ENCODE results near the gene CD93. TPM values are rescaled to one million over a fixed set of nuclear protein-coding genes. Genes with fewer than 3 reads are reported as not detected.

CD93 gene
- total RNA-seq, 1 experiment from 2014 or later = not detected

DNA sequence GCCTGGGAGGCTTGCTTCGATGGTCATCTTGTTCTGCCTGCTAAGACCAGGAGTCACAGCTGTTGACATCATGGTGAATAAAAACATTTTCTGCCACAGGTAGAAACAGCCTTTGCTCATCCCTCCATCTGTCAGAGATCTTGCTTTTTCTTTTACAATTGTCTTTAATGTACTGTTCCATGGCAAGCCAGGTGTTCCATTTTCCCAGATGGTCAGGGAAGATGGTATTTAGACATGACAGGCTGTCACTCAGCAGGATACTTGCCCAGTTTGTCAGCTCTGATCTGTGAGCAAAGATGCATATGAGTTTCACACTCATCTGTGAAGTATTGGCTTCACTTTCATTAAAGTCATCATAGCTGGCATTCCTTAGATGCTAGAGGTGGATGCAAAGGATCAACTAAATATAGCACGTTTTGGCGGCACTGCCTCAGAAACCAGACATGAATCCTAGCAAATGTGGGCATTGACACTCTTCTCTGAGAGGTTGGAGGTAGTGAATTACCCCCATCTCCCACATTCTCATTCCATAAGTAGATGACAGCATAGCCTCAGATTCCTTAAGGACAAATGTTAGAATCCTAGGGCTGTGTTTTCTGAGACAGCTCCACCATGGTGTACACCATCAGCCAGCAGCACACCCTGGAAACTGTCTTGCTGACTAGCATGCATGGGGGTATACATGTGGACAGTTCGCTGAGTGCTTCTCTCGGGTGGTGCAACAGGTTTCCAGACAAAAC lies 46.8 kb downstream of the CD93 start:
- CTCF ChIA-PET = no interaction called here
- TF ChIP-seq EZH2 (IDR thresholded peaks at IDR 0.05; ENCODE audit: low read length, unreplicated experiment) (no peak), EZH2phosphoT487 (IDR thresholded peaks at IDR 0.05; ENCODE audit: borderline replicate concordance, low read length) (no peak)
- TF ChIP-seq, protein P1, sequence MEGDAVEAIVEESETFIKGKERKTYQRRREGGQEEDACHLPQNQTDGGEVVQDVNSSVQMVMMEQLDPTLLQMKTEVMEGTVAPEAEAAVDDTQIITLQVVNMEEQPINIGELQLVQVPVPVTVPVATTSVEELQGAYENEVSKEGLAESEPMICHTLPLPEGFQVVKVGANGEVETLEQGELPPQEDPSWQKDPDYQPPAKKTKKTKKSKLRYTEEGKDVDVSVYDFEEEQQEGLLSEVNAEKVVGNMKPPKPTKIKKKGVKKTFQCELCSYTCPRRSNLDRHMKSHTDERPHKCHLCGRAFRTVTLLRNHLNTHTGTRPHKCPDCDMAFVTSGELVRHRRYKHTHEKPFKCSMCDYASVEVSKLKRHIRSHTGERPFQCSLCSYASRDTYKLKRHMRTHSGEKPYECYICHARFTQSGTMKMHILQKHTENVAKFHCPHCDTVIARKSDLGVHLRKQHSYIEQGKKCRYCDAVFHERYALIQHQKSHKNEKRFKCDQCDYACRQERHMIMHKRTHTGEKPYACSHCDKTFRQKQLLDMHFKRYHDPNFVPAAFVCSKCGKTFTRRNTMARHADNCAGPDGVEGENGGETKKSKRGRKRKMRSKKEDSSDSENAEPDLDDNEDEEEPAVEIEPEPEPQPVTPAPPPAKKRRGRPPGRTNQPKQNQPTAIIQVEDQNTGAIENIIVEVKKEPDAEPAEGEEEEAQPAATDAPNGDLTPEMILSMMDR (conservative IDR thresholded peaks at IDR 0.05; ENCODE audit: low read depth, low read length) = no peak
- DNase-seq = no peak

DNA sequence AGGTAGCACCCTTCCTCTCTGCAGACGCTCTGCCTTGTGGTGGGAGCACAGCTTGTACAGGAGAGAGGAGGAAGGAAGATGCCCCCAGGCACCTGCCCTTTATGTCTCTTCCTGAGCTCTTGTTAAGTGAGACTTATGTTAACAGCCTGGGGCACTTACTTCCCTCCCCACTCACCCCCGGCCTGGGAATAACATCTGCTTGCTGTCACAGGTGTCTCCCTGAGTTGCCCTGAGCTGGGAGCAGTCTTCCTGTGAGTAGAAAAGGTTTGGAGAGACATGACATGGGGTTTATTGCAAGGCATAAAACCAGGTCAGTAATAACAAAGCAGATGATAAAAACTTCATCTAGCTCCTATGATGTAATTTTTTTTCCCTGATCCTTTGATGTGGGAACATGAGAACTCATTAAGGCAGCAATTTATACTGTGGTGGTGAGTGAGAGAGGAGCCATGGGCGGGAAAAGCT lies 49.1 kb downstream of the CD93 start:
- Histone ChIP-seq H3F3A (ENCODE audit: low read length, unreplicated experiment) (no peaks in the 10 kb centered on the region), H3K27ac (ENCODE audit: low read length) (no peak overlapping the region), H3K79me2 (ENCODE audit: low read length) (no peaks in the 10 kb centered on the region), H4K20me1 (ENCODE audit: low read length) (no peaks in the 10 kb centered on the region), H3K27me3 (ENCODE audit: low read length) (peaks cover 20% of the 10 kb centered on the region), H3K4me3 (ENCODE audit: low read length) (no peak overlapping the region), H2AFZ (ENCODE audit: low read length) (no peak overlapping the region), H3K4me1 (ENCODE audit: insufficient read depth, low read length) (no peaks in the 10 kb centered on the region), H3K36me3 (ENCODE audit: low read depth, low read length) (no peaks in the 10 kb centered on the region), H3K9me3 (ENCODE audit: low read length) (no peaks in the 10 kb centered on the region), H3K9ac (ENCODE audit: low read length) (no peak overlapping the region), H3K4me2 (ENCODE audit: low read length) (no peak overlapping the region), H3K9me2 (replicated peaks; ENCODE audit: low read length) (no peaks in the 10 kb centered on the region)
- no peak for TF ChIP-seq EZH2 (IDR thresholded peaks at IDR 0.05; ENCODE audit: low read length, unreplicated experiment)
- TF ChIP-seq, protein P1 (conservative IDR thresholded peaks at IDR 0.05; ENCODE audit: low read depth, low read length) = no peak
- TF ChIP-seq EZH2phosphoT487 (IDR thresholded peaks at IDR 0.05; ENCODE audit: borderline replicate concordance, low read length) = no peak
- DNase-seq = no peak
- ATAC-seq = no peak
- CTCF ChIA-PET = no interaction called here
- POLR2A ChIA-PET (ENCODE audit: unreplicated experiment) = no interaction called here
- intact Hi-C loops (cut with micrococcal nuclease) = no loop called here
- no TSS peak for BruUV-seq (replicated peaks)

More for the DNA sequence above, 46.8 kb downstream of the CD93 start:
- Histone ChIP-seq H3K4me3 (ENCODE audit: low read length) (no peak overlapping the region), H3K27ac (ENCODE audit: low read length) (no peak overlapping the region), H3K4me2 (ENCODE audit: low read length) (no peak overlapping the region), H4K20me1 (ENCODE audit: low read length) (no peaks in the 10 kb centered on the region), H3K9ac (ENCODE audit: low read length) (no peak overlapping the region), H3K27me3 (ENCODE audit: low read length) (peaks cover 28% of the 10 kb centered on the region), H3F3A (ENCODE audit: low read length, unreplicated experiment) (no peaks in the 10 kb centered on the region), H3K9me3 (ENCODE audit: low read length) (no peaks in the 10 kb centered on the region), H3K79me2 (ENCODE audit: low read length) (no peaks in the 10 kb centered on the region), H3K36me3 (ENCODE audit: low read depth, low read length) (no peaks in the 10 kb centered on the region), H3K4me1 (ENCODE audit: insufficient read depth, low read length) (no peaks in the 10 kb centered on the region), H2AFZ (ENCODE audit: low read length) (no peak overlapping the region), H3K9me2 (replicated peaks; ENCODE audit: low read length) (no peaks in the 10 kb centered on the region)
- no peak for ATAC-seq
- no TSS peak for BruUV-seq (replicated peaks)
- POLR2A ChIA-PET (ENCODE audit: unreplicated experiment) = no interaction called here
- intact Hi-C loops (cut with micrococcal nuclease) = no loop called here

- H3K4me1 ChIP-seq (ENCODE audit: insufficient read depth, low read length) = no peaks in the 10 kb centered on the region
- H3K27me3 ChIP-seq (ENCODE audit: low read length) = peaks cover 15% of the 10 kb centered on the region
- H4K20me1 ChIP-seq (ENCODE audit: low read length) = no peaks in the 10 kb centered on the region
- TF ChIP-seq, protein P1 (conservative IDR thresholded peaks at IDR 0.05; ENCODE audit: low read depth, low read length) = no peak
- no peak for TF ChIP-seq EZH2 (IDR thresholded peaks at IDR 0.05; ENCODE audit: low read length, unreplicated experiment)
- no peak overlapping the region for H3K4me2 ChIP-seq (ENCODE audit: low read length)
- no peak overlapping the region for H3K9ac ChIP-seq (ENCODE audit: low read length)
- no peaks in the 10 kb centered on the region for H3F3A ChIP-seq (ENCODE audit: low read length, unreplicated experiment)
- H3K36me3 ChIP-seq (ENCODE audit: low read depth, low read length) = no peaks in the 10 kb centered on the region
- H2AFZ ChIP-seq (ENCODE audit: low read length) = no peak overlapping the region
- H3K27ac ChIP-seq (ENCODE audit: low read length) = no peak overlapping the region
- ChIA-PET POLR2A (ENCODE audit: unreplicated experiment) (no interaction called here), CTCF (no interaction called here)
- no peaks in the 10 kb centered on the region for H3K79me2 ChIP-seq (ENCODE audit: low read length)
- BruUV-seq (replicated peaks) = no TSS peak
- intact Hi-C loops (cut with micrococcal nuclease) = no loop called here
- DNase-seq (no peak), ATAC-seq (no peak)
- no peaks in the 10 kb centered on the region for H3K9me2 ChIP-seq (replicated peaks; ENCODE audit: low read length)
- H3K9me3 ChIP-seq (ENCODE audit: low read length) = no peaks in the 10 kb centered on the region
- H3K4me3 ChIP-seq (ENCODE audit: low read length) = no peak overlapping the region
Measured at GRCh38 chr20:23036371-23036770, 49.8 kb downstream of the CD93 start.
